ENCODE measurements around the gene DDR2. TPM values are rescaled to one million over a fixed set of nuclear protein-coding genes. Genes with fewer than 3 reads are reported as not detected.
A peak's percentile ranks its signal among the peaks of the same experiment; 100 is the strongest.

Gene DDR2
- total and polyA plus RNA-seq, 2 donors from 2014 or later, result 3.9 to 19.8 TPM

GRCh38 chr1:162677607-162678371 is 45.5 kb downstream of the DDR2 start:
- intact Hi-C loops (cut with DNase I), result no loop called here
- no peak overlapping the region for H3K4me3 ChIP-seq (ENCODE audit: low read length in 3 of 3)
- no peaks in the 10 kb centered on the region for H3K9me3 ChIP-seq (ENCODE audit: control insufficient read depth in 2 of 3, insufficient read depth in 1 of 3, low read length in 3 of 3)
- peak overlapping the region in 1 of 2 donors; percentile 38 for H3K27ac ChIP-seq (ENCODE audit: low read depth in 2 of 2, low read length in 2 of 2)
- FAIRE-seq, result no peak
- no peaks in the 10 kb centered on the region for H3K36me3 ChIP-seq (ENCODE audit: control insufficient read depth in 2 of 3, insufficient read depth in 3 of 3, low read length in 3 of 3)
- H3K4me1 ChIP-seq (ENCODE audit: control insufficient read depth in 2 of 3, insufficient read depth in 2 of 3, low read depth in 1 of 3, low read length in 3 of 3), result peaks cover 0 to 36% (median 11%) of the 10 kb centered on the region in 3 donors
- no peaks in the 10 kb centered on the region for H3K27me3 ChIP-seq (ENCODE audit: control insufficient read depth, insufficient read depth, low read length)
- no peak for TF ChIP-seq CTCF (IDR thresholded peaks at IDR 0.05; ENCODE audit: borderline replicate concordance, extremely low read depth, insufficient read depth)
- no peak overlapping the region for H3K9ac ChIP-seq (ENCODE audit: low read length in 3 of 3)
- no peak for DNase-seq

GRCh38 chr1:162678439-162678838 is 46.2 kb downstream of the DDR2 start:
- intact Hi-C loops (cut with DNase I), result no loop called here
- no peaks in the 10 kb centered on the region for H3K36me3 ChIP-seq (ENCODE audit: control insufficient read depth in 2 of 3, insufficient read depth in 3 of 3, low read length in 3 of 3)
- H3K4me3 ChIP-seq (ENCODE audit: low read length in 3 of 3), result no peak overlapping the region
- H3K9ac ChIP-seq (ENCODE audit: low read length in 3 of 3), result no peak overlapping the region
- H3K27ac ChIP-seq (ENCODE audit: low read depth in 2 of 2, low read length in 2 of 2), result peak overlapping the region; percentile 52 to 72
- no peaks in the 10 kb centered on the region for H3K27me3 ChIP-seq (ENCODE audit: control insufficient read depth, insufficient read depth, low read length)
- DNase-seq (peak in 1 of 5 donors; percentile 22), FAIRE-seq (no peak)
- H3K4me1 ChIP-seq (ENCODE audit: control insufficient read depth in 2 of 3, insufficient read depth in 2 of 3, low read depth in 1 of 3, low read length in 3 of 3), result peaks cover 0 to 36% (median 10%) of the 10 kb centered on the region in 3 donors
- no peaks in the 10 kb centered on the region for H3K9me3 ChIP-seq (ENCODE audit: control insufficient read depth in 2 of 3, insufficient read depth in 1 of 3, low read length in 3 of 3)
- no peak for TF ChIP-seq CTCF (IDR thresholded peaks at IDR 0.05; ENCODE audit: borderline replicate concordance, extremely low read depth, insufficient read depth)

- Histone ChIP-seq H3K27me3 (ENCODE audit: control insufficient read depth, insufficient read depth, low read length) (no peaks in the 10 kb centered on the region), H3K36me3 (ENCODE audit: control insufficient read depth in 2 of 3, insufficient read depth in 3 of 3, low read length in 3 of 3) (no peaks in the 10 kb centered on the region), H3K4me3 (ENCODE audit: low read length in 3 of 3) (no peak overlapping the region), H3K9ac (ENCODE audit: low read length in 3 of 3) (no peak overlapping the region), H3K27ac (ENCODE audit: low read depth in 2 of 2, low read length in 2 of 2) (peak overlapping the region; percentile 52 to 72), H3K4me1 (ENCODE audit: control insufficient read depth in 2 of 3, insufficient read depth in 2 of 3, low read depth in 1 of 3, low read length in 3 of 3) (peaks cover 0 to 36% (median 10%) of the 10 kb centered on the region in 3 donors), H3K9me3 (ENCODE audit: control insufficient read depth in 2 of 3, insufficient read depth in 1 of 3, low read length in 3 of 3) (no peaks in the 10 kb centered on the region)
- DNase-seq, result no peak
- intact Hi-C loops (cut with DNase I), result no loop called here
- no peak for TF ChIP-seq CTCF (IDR thresholded peaks at IDR 0.05; ENCODE audit: borderline replicate concordance, extremely low read depth, insufficient read depth)
- FAIRE-seq, result no peak
Observed at GRCh38 chr1:162679298-162679697, 47.0 kb downstream of the DDR2 start.
